Measurements from ENCODE around the gene KIF11.
A peak's percentile ranks its signal among the peaks of the same experiment; 100 is the strongest.

The KIF11 gene

GRCh38 chr10:92592761-92593618 lies at the start of gene KIF11:
Gene KIF11, plus strand, starts transcription at chr10:92593130. Its CDS starts 246 bp downstream, at chr10:92593376.
- H3K27ac ChIP-seq: peak within 1 kb of the TSS; percentile 89
- peak; percentile 24; the same call in 1 of the 2 replicates for TF ChIP-seq CTCF (conservative IDR thresholded peaks at IDR 0.05)

- no peak overlapping the region for H3K27ac ChIP-seq
- TF ChIP-seq CTCF (conservative IDR thresholded peaks at IDR 0.05): no peak
Measured at GRCh38 chr10:92544296-92544695, 48.6 kb upstream of the KIF11 start.

- TF ChIP-seq CTCF (conservative IDR thresholded peaks at IDR 0.05): no peak
- no peak overlapping the region for H3K27ac ChIP-seq
Measured at GRCh38 chr10:92545556-92545955, 47.4 kb upstream of the KIF11 start.

GRCh38 chr10:92547676-92548075 lies 45.3 kb upstream of the KIF11 start:
- no peak overlapping the region for H3K27ac ChIP-seq
- TF ChIP-seq CTCF (conservative IDR thresholded peaks at IDR 0.05): no peak

GRCh38 chr10:92550924-92551323 lies 42.0 kb upstream of the KIF11 start:
- peak; percentile 48 for TF ChIP-seq CTCF (conservative IDR thresholded peaks at IDR 0.05)
- H3K27ac ChIP-seq: peak overlapping the region; percentile 50

- 0 out of 2 replicates have a peak, but pooled peaks have one; percentile 20 for TF ChIP-seq CTCF (conservative IDR thresholded peaks at IDR 0.05)
- no peak overlapping the region for H3K27ac ChIP-seq
Measured at GRCh38 chr10:92552310-92552709, 40.6 kb upstream of the KIF11 start.

GRCh38 chr10:92553959-92554358 lies 39.0 kb upstream of the KIF11 start:
- no peak overlapping the region for H3K27ac ChIP-seq
- TF ChIP-seq CTCF (conservative IDR thresholded peaks at IDR 0.05): no peak
